VCaP (cell line): ENCODE results near the gene UGCG.

Experiments
- H3K27ac ChIP-seq: fragments of 450-650 bp; 2 replicates; pipeline ENCODE4 v1.5.1; 2017
- CTCF ChIP-seq: fragments of 450-650 bp; conservative IDR thresholded peaks from 2 replicates; pipeline ENCODE4 v1.5.1; 2017; ENCODE audit warnings: mild to moderate bottlenecking, moderate library complexity

Gene UGCG

DNA sequence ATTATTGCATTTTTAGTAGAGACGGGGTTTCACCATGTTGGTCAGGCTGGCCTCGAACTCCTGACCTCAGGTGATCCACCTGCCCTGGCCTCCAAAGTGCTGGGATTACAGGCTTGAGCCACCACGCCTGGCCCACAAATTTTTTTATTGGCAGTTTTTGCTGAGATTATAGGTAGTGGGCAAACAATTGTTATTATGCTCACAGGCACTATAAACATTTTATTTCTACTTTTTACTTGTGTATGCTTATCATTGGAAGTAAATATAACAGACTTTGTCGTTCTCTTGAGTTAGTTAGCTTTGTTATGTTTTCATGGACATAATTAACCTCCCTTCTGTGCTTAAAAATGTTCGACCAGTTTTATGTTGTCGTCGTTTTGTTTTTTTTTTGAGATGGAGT, 23.9 kb downstream of the UGCG start:
- no peak for TF ChIP-seq CTCF
- H3K27ac ChIP-seq, result no peak overlapping the region

DNA sequence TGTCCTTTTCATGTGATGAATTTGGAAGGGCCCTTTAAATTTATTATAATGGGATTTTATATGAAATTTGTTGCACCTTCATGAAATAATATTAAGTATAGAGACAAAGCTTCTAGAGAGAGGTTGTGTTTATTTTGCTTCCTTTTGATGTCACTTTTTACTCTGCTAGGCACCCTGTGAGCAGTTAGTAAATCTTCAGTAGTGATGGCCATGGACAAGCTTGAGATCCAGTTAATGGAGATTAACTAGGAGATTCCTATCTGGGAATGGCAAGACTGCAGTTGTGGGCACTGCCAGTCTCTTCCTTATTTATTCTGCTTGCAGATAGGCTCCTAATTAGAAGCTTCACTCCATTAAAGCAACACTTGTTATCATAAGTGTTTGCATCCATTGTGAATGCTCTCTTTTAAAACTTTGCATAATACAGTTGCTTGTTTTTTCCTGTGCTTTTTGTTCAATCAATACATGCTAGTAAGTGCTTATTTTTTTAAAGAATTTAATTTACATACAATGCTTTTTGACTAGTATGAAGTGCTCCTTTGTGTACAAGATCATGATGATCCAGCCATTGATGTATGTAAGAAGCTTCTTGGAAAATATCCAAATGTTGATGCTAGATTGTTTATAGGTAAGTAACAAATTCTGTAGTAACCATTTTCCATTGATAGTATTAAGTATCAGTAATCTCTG, 25.9 kb downstream of the UGCG start:
- H3K27ac ChIP-seq, result no peak overlapping the region

DNA sequence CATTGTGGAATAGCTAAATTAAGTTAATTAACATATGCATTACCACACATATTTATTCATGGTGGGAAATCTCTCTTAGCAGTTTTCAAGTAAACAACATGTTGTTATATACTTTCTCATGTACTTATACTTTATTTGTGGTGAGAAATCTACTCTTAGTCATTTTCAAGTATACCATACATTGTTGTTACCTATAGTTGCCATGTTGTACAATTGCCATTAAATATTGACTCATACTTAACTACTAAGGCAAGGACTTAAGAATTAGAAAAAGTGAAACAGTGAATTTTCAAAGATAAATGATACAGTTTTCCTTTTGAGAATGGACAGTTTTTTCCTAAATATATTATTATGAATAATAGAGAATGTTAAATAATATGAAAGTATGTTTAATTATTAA, 27.7 kb downstream of the UGCG start:
- no peak for TF ChIP-seq CTCF
- no peak overlapping the region for H3K27ac ChIP-seq

More for the DNA sequence above, 25.9 kb downstream of the UGCG start:
- TF ChIP-seq CTCF, result no peak

DNA sequence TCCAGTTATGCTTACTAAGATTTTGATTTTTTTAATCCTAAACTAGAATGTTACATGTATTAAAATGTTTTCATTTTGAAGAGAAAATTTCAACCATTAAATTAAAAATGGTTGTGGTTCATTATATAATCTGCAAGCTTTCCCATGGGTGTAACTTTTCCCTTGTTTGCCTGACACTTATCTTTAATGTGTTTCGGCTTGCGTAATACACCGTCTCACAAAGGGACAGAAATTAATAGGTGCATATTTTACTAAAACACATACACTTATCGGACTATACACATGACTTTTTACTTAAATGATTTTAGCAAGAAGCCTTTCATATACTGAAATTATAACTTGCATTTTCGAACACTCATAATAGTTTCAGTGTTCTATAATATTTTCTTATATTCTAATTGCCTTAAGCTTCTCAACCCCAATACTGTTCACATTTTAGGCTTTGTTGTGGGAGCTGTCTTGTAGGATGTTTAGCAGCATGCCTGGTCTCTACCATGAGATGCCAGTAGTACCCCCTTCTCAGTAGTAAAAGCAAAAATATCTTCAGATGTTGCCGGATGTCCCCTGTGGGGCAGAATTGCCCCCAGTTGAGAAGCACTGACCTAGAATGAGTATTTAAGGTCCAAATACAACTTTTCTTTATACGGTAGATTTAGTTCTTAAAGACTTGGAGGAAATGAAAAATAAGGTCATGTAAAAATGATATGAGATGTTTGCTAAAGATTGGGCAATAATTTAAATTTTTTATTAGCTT, 28.6 kb downstream of the UGCG start:
- no peak for TF ChIP-seq CTCF
- no peak overlapping the region for H3K27ac ChIP-seq

DNA sequence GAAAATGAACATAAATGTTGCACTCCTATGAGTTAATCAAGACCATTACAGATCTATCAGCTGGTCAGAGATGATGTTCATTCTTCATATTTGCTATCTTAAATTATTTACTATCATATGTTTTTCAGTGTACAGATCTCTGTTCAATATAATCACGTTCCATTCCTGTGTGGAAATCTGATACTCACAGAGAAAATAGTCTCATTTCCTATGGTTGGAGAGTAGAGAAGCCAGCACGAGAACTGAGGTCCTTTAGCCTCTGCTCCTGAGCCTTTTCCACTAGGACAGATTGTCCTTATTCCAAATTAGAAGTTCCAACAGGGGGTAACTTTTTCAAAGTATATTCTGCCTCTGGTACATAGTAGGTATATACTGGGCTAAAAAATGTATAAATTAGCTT, 29.2 kb downstream of the UGCG start:
- no peak overlapping the region for H3K27ac ChIP-seq
- no peak for TF ChIP-seq CTCF

DNA sequence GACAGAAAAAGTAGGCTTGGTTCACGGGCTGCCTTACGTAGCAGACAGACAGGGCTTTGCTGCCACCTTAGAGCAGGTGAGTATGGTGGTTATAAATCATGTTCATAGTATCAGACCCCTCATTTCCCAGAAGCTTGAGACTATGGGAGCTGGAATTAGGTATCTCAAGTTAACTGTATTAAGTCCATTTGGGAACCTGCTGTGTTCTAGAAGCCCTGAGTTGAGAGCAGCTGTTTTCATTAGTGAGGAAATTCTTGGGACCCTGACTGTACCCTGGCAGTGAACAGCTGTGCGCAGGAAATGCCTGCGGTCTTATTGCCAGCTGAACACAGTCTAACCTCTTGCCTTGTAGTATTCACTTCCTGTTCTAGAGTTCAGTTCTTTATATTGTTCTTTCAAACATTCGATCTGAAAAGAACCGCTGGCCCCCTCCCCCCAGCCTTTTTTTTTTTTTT, 29.8 kb downstream of the UGCG start:
- TF ChIP-seq CTCF, result no peak
- H3K27ac ChIP-seq, result no peak overlapping the region

DNA sequence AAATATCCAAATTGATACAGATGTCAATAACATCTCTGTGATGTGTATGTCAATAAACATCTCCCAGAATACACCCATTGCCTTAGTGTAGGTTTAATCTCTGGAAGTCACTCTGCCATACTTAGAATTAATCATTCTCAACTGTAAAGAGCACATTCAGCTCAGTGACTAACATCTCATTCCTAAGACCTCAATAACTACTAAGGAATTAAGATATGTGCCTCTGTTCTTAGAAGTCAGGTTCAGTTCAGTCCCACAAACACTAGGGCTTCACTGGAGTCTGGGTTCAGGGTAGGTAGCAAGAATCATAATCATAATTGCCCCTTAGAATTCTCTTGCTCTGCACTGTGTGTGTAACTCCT, 31.7 kb downstream of the UGCG start:
- TF ChIP-seq CTCF, result no peak

More for the DNA sequence above, 31.7 kb downstream of the UGCG start:
- H3K27ac ChIP-seq, result no peak overlapping the region
